GM19193 (cell line): ENCODE results near the gene SRC.

Experiments used
- POLR2A ChIP-seq: IDR thresholded peaks from 4 replicates; pipeline ENCODE4 v1.6.1; 2011; ENCODE audit not compliant: insufficient read depth, insufficient read length; ENCODE audit errors: extremely low read depth

SRC gene

GRCh38 chr20:37435607-37436006 is 89.7 kb downstream of the SRC start:
- no peak for TF ChIP-seq POLR2A

DNA sequence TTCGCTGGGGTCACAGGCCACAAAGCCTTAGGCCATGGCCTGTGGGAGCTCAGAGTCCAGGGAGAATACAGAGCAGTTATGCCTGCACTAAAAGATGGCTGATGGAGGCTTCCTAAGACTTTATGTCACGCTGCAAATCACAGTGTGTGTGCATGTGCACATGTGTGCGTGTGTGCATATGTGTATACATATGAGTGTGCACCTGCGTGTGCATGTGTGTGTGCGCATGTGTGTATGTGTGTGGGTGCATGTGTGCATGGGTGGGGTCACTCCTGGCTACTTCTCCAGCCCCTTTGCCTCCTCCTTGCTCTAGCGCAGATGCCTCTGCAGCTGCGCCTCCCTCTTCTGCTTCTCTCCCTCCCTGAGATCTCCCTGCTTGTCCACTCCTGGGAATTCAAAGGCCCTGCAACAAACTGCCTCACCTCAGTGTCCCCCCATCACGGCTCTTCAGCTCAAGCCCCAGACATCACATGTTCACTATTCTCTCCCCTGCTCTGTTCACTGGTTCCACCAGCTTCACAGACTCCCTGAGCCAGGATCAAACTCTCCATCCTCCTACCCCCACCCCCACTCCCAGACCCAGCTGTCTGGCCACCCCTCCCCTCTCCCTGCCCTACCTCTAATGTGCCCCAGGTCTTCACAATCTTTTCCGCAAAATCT is 90.7 kb downstream of the SRC start:
- TF ChIP-seq POLR2A = no peak

DNA sequence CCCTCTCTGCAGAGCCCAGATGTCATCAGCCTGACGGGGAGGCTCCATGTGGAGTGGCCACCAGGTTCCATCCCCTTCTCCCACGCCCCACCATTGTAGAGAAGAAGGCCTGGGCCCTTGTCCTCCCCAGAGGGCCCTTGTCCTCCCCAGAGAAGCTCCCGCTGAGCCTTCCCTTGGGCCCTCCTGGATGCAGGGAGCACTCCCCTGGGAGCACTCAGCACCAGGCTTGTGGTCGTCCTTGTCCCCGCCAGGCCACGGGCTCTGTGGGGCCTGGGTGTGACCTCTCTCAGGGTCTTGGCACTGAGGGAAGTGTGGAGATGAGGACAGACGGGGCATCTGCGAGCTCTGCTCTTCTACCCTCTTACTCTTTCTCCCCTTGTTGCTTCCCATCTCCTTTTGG is 91.7 kb downstream of the SRC start:
- no peak for TF ChIP-seq POLR2A

- TF ChIP-seq POLR2A = no peak
These were observed 92.7 kb downstream of the SRC start for GRCh38 chr20:37438464-37439222.

GRCh38 chr20:37439223-37439933 is 93.4 kb downstream of the SRC start:
- TF ChIP-seq POLR2A = no peak

DNA sequence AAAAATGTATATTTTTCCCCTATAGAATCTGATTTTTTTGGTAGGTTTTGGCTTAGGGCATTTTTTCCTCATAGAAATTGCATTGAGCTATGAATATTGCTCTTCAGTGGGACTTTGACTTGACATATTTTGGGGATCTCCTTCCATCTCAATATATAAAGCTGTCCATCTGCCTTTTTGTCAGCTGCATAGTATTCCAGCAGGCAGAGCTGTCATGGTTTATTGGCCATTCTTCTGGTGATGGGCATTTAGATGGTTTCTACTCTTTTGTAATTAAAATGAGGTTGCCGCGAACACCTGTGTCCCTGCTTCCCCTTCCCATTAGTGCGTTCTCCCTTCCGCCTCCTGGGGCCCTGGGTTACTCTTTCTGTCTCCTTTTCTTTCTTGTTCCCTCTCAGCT is 95.1 kb downstream of the SRC start:
- no peak for TF ChIP-seq POLR2A

DNA sequence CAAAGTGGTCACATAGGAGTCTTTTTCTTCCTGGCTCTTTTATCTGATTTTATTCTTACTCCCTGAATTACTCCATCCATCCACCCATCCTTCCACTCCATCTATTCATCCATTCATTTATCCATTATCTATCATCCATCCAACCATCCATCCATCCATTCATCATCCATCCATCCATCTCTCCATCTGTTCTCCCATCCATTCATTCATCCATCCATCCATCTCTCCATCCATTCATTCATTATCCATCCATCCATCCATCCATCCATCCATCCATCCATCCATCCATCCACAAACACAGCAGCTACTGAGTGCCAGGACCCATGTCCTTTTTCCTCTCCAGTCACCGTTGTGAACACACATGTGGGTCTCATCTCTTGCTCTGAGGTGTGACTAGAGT is 96.6 kb downstream of the SRC start:
- no peak for TF ChIP-seq POLR2A

- no peak for TF ChIP-seq POLR2A
These were observed 97.0 kb downstream of the SRC start for GRCh38 chr20:37442986-37443385.

DNA sequence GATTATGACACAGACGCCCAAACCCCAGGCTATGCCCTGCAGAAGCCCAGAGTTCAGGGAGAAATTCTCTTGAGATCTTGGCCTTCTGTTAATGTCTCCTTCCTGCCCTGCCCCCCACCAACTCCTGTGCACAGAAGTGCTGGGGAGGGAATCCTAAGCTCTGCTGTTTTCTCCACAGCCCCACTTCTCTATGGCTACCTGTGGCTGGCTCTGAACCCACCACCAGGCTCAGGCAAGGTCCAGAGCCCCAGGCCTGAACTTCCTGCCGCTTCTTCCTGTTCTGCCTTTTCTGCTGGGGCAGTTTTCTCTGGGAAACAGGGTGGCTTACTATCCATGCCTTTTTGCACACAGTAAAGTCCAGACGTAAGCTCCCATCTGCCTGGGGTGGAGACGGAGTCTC is 97.7 kb downstream of the SRC start:
- no peak for TF ChIP-seq POLR2A

- TF ChIP-seq POLR2A = no peak
These were observed 99.1 kb downstream of the SRC start for GRCh38 chr20:37445041-37445440.

- TF ChIP-seq POLR2A = no peak
These were observed 100.5 kb downstream of the SRC start for GRCh38 chr20:37446286-37447032.

GRCh38 chr20:37447688-37448087 is 101.7 kb downstream of the SRC start:
- TF ChIP-seq POLR2A = no peak

DNA sequence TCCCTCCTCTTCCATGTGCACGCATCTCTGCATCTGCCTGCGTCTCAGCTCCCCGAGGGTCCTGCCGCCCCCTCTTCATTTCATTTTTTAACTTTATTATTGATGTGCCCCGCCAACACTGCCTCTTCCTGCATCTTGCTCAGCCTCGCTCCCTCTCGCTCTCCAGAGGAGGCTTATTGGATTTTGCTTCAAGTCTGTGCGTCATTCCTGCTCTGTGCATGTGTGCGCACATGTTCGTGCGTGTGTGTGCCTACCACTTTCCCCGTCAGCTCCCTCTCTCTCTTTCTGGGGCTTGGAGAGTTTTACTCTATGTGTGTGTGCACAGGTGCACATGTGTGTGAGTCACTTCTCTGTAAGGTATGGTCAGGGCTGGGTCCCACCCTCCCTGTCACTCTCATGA is 103.3 kb downstream of the SRC start:
- TF ChIP-seq POLR2A = no peak

- no peak for TF ChIP-seq POLR2A
These were observed 104.4 kb downstream of the SRC start for GRCh38 chr20:37450344-37450743.

GRCh38 chr20:37451616-37452015 is 105.7 kb downstream of the SRC start:
- no peak for TF ChIP-seq POLR2A
